GM18861 (cell line): ENCODE measurements around the gene AP1S3.
"Not testable (repeated sequence)": the region's sequence is repeated elsewhere in the genome, so short reads cannot be mapped to it uniquely, and the experiment has no call there.

Experiments used
- ATAC-seq: cut with Tn5 transposase; IDR thresholded peaks from one replicate; pipeline ENCODE4 v1.9.1; 2021; ENCODE audit not compliant: unreplicated experiment

Gene AP1S3

DNA sequence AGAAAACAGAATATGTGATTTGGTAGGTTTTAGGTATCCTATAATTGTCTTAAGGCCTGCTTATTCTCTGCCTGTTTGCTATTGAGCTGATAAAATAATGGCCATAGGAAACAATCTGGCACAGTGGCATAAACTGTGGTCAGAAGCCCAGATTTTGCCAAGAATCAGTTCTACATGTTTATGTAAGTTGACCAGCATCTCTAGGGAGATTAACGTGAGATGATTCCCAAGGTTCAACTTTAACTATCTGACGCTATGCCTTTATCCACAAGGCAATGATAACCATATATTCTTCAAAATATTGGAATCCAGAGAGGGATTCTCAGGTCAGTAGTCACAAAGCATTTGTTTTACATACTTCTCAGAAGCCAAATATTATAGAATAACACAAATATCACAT is 25.6 kb downstream of the AP1S3 start:
- no peak for ATAC-seq

DNA sequence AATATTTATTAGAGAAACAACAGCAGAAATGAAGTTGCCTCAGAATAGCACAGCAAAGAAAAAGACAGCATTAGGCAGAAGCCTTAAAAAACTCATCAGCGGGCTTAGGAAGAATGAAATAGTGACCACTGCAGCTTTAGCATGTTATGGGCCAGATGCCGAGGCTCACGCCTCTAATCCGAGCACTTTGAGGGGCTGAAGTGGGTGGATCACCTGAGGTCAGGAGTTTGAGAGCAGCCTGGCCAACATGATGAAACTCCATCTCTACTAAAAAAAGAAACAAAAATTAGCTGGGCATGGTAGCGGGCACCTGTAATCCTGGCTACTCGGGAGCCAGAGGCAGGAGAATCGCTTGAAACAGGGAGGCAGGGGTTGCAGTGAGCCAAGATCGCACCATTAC is 32.4 kb downstream of the AP1S3 start:
- ATAC-seq = no peak

DNA sequence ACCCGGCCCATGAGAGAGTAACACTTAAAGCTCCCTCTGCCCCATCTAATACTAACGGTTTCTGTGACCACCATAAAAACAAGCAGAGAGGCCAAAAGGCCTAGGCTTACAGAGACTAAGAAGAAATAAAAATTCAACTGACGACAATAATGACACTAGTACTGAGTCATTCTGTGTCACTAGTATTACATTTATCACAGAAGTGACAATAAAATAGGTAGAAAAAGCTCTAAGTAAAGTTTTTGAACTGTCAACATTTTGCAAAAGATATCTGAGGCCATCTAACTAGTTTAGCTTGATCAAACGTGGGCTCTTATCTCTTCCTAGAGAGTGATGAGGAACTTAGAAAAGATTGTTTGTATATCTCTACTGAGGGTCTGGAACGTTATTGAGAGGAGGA is 35.6 kb downstream of the AP1S3 start:
- no peak for ATAC-seq

DNA sequence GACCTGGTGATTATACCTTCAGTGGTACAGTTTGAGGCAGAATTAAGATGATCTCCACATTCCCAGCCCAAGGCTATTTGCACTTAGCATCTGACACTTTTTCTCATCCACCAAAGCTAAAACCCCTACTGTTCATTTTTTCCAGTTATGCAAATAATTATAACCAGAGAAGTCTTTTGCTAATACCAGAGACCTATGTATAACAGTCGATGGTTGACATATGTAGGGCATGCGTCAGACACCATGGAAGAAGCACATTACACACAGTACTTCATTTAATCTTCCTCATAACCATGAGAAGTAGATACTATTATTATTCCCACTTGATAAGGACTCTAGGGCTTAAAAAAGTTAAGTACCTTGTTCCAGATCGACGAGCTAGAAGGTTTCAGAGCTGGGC is 36.5 kb downstream of the AP1S3 start:
- ATAC-seq = no peak

DNA sequence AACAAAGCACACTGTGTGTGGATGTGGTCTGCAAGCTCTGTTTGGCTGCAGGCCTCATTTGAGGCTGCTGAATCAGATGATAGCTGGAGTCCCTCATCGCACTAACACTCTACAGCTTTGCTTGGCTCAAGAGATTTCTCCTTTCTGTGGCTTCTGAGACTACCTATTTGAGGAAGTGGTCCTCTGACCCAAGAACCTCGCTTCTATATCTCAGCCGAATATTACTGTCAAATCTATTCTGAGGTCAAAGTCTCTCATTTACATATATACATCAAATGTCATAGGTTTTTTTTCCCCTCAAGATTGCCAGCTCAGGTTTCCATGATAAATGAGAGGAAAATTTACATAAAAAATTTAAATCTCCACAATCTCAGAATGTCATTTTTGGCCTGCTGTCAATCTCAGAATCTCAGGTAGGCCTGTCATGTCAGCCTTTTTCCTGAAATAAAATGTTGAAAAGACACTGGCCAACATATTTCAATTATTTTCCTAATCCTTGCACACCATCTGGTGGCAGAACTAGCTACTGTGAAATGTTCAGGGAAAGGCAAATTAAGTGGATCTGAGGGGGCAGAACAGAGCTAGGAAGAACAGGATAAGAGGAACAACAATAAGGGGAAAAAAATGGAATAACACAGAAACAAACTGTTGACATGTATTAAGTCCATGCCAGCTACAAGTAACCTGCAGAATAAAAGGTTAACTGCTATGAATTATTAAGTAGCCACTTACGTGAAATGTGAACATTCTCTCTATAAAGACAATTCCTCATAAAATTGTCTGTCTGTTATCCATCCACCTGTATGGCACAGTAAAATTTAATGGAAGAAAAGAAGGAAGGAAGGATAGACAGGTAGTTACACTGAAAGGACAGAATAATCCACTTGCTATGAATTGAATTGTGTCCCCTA is 39.3 kb downstream of the AP1S3 start:
- ATAC-seq = peak; percentile 99

DNA sequence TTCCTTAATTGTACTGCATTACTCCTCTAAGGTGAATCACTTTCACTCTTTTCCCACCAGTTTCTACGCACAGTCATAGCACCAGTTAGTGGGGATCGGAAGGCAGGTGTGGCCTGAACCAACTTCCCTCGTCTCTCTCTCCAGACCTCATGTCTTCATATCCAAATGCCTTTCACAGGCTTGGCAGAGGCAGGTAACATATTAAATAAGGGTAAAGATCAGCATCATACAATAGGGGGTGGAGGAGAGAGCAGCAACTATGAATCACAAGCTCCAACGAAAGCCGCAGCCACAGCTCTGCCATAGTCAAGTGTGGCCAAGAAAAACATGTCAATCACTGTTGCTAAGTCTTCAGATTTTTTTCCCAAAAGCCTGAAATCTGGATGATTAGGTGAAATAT is 40.3 kb downstream of the AP1S3 start:
- no peak for ATAC-seq

DNA sequence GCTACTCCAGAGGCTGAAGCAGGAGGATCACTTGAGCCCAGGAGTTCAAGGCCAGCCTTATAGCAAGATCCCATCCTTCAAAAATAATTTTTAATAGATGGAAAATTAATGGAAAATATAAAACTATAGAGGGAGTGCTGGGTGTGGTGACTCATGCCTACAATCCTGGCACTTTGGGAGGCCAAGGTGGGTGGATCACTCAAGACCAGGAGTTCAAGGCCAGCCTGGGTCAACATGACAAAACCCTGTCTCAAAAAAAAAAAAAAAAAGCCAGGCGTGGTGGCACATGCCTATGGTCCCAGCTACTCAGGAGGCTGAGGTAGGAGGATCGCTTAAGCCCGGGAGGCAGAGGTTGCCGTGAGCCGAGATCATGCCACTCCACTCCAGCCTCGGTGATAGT is 48.0 kb downstream of the AP1S3 start:
- ATAC-seq = no peak

DNA sequence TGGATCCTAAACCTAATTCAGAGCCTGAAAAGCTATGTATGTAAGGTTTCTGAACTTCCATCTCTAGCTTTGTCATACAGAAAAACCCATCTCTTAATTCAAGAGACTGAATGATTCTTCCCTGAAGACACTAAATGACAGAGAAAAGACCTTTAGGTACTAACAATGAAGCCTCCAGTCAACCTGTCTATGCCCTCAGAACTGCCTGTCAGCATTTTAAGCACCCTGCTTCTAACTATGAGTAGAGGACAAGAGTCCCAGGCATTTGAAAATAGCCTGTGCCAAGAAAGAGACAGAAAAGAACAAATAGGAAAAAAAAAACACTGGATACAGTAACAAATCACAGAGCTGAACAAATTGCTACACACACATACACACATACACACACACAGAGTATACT is 48.6 kb downstream of the AP1S3 start:
- no peak for ATAC-seq

DNA sequence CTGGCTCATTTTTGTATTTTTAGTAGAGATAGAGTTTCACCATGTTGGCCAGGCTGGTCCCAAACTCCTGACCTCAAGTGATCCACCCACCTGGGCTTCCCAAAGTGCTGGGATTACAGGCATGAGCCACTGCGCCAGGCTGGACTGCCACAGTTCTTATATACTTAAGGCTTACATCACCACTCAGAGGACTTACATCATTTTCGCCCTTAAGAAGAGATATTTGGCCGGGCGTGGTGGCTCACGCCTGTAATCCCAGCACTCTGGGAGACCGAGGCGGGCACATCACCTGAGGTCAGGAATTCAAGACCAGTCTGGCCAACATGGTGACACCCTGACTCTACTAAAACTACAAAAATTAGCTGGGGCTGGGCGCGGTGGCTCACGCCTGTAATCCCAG is 49.3 kb downstream of the AP1S3 start:
- not testable (repeated sequence) for ATAC-seq

DNA sequence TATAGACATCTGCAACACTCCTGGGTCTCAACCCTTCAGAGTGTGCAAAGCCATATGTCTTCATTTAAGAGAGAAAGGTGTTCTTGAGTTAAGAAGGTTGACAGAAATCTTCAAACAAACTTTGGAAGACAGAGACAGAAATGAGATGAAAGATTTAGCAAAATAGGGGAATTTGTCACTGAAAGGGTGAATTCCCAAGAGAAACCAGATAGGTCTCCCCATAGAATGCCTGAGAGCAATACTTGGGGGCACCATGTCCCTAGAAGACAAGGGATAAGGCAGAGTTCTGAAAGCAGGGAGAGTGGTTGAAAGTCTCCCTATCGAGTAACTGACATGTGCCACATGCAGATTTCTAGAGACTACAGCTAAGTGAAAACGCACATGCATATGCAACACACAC is 50.0 kb downstream of the AP1S3 start:
- no peak for ATAC-seq

DNA sequence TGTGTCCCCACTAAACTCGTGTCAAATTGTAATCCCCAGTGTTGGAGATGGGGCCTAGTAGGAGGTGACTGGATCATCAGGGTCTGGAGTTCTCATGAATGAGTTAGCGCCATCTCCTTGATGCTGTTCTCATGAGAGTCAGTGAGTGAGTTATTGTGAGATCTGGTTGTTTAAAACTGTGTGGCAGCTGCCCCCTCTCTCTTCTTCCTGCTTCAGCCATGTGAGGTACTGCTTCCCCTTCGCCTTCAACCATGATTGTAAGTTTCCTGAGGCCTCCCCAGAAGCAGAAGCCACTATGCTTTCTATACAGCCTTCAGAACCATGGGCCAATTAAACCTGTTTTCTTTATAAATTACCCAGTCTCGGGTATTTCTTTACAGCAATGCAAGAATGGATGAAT is 50.4 kb downstream of the AP1S3 start:
- no peak for ATAC-seq

DNA sequence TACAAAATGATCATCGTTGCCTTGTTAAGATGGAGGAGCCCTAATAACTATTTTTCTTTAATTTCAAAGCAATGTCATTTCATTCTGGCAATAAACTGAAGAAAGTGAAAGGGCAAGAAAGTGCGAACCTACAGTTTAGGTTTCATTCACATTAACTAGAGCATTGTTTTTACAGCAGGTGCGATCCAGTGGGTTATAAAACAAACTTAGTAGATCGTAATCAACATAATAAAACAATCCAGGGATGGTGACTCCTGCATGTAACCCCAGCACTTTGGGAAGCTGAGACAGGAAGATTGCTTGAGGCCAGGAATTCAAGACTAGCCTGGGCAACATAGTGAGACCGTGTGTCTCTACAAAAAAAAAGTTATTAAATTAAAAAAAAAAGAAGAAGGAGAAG is 51.1 kb downstream of the AP1S3 start:
- ATAC-seq = no peak

DNA sequence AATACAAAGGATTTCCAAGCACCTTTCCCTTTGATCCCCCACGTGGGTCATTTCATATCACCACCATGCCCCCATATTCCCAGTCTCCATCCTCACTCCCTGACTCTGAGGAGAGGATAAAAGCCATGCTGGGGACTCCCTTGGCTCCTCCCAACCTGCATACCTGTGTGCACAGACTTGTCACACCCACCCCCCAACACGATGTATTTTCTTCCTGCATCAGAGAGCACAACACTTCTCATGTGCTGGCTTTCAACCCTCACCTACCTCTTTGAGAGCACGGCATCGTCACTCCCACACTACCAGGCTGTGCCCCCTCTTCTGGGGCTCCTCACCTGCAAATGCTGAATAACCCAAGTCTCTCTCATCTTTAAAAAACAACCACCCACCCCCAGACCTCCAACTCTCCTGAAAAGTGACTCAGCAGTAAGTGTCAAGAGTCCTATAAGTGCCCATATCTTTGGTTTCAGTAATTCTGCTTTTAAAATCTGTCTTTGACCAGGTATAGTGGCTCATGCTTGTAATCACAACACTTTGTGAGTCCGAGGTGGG is 53.1 kb downstream of the AP1S3 start:
- no peak for ATAC-seq

DNA sequence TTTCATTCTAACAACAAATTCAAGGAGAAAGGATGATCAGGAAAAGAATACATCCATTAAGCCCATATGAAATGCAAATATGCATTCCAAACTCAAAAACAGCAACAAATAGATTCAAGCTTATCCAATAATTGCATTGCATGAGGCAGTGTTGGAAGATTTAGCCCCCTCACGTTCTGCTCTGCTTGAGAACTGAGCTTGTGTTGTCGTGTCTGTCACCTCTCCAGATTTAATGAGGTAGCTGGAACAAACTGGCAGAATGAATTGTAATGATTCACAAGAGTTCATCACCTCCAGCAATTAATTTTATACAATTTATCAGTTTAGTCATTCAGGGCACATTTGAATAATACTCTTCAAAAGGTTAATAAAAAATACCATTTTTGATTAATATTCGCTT is 54.8 kb downstream of the AP1S3 start:
- no peak for ATAC-seq

DNA sequence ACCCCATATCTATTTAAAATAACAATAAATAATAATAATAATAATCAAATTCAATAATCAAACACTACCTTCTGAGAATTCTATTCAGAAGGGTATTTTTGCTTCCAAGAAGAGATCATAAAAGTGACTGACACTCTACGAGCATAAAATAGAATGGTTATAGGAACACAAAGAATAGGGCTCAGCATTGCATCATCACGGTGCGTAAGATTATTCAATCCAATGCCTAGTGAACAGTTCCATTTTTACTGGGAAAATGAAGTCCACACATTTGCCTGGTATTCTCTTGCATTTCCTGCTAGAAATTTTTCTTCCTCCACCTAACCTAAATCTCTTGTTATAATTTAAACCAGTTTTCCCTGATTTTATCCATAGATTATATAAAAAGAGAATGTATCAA is 55.8 kb downstream of the AP1S3 start:
- no peak for ATAC-seq

DNA sequence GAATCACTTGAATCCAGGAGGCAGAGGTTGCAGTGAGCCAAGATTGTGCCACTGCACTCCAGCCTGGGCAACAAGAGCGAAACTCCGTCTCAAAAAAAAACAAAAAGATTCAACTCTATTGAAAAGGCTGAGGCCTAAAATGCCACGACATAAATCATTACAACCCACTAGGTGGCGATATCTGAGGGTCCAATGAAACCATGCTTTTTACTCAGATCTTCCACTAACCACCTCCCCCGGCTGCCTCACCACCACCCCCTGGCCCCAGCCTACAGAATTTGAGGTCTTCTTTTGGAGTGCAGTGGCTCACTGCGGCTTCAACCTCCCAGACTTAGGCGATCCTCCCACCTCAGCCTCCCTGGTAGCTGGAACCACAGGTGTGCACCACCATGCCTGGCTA is 57.5 kb downstream of the AP1S3 start:
- peak; percentile 64 for ATAC-seq

DNA sequence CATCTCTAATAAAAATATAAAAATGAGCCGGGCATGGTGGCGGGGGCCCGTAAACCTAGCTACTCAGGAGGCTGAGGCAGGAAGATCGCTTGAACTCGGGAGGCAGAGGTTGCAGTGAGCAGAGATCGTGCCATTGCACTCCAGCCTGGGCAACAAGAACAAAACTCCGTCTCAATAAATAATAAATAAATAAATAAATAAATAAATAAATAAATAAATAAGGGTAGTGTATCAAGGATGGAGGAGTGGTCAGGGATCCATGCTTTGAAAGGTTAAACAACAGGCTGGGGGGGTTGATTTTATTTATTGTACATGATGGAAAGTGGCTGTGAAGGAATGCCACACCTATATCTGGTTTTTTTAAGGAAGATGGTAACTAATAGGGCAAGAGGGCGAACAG is 63.2 kb downstream of the AP1S3 start:
- ATAC-seq = no peak

DNA sequence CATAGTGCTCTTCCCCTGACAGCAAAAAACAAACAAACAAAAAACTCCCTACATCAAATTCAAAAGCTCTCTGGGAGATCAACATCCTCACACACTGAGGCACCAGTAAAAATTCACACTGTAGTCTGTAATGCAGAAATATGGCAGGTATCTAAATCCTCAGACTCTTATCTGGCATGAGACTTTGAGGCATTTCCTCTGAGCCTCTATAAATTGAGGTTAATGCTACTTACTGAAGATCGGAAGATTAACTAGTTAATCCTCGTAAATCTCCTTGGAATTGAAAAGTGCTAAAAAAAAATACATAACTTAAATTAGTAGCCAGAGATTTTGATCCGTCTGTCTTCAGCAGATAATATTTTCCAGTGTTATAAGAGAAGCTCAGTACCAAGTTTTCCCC is 65.0 kb downstream of the AP1S3 start:
- ATAC-seq = no peak

DNA sequence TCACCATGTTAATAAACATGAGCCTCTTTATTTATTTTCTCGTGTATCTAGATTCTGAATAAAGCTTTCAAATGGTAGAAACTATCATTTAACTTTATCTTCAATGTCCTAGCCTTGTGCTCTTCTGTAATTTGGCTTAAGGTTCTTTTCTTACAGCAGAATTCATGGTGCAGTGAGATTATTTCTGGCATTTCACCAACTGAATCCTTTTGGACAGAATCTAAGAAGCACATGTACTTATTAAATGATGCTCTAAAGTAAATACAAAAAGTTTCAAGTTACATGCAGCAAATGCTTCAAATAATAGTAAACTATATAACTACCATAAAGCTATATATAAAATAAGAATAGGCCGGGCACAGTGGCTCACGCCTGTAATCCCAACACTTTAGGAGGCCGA is 65.9 kb downstream of the AP1S3 start:
- no peak for ATAC-seq

DNA sequence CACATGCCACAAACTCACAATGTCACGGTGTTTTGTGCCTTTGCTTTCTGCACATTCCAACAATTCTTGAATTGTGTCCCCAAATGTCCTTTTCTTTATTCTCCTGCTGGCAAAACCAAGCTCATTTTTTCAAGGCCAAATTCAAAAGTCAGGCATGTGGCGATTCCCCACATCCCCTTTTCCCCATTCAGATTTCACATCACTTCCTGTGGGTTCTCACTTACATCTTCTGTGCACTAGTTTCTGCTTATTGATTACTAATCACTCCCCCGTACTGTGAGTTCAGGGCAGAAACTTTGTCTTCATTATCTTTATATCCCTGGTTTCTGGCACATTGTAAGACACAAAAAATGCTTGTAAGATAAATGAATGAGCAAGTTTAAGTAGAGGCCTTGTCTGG is 69.2 kb downstream of the AP1S3 start:
- no peak for ATAC-seq

DNA sequence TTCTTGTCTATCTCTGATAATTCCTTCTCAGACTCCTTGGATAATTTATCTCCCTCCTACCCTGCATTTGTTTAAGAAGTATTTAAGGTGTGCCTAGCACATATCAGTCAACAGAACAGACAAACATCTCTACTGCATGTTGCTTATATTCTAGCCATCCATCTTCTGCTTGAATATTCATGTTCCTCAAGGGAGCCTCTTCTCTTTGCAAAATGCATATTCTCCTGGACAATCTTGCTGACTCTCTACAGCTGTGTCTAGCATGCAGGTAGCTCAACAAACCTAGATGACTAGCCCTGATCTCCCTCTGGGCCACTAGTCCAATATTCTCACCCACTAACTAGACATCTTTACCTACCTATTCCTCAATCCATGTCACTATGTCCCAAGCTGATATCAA is 70.0 kb downstream of the AP1S3 start:
- no peak for ATAC-seq

DNA sequence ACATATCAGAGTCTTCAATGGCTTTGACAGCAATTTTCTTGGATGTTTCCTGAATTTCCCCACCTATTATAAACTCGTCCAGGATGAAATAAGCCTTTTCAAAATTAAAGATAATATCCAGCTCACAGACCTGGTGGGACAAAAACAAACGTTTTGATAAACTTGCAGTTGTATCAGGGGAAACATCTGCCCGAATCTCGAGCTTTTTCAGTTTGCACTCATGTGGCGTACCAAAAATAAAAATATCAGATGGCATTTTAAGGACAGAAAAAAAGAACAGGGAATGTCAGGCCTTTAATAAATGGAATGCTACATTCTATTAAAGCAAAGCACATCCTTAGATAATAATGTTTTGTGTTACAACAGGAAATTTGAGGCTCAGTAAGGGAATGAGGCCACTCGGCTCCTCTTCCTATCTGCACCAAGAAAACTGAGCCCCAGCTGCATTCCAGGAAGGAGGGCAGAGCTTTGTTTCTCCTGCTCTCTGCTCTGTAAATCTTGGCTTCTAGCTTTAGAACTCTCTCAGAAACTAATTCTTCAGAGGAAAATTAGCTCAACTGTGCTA is 72.1 kb downstream of the AP1S3 start:
- no peak for ATAC-seq

DNA sequence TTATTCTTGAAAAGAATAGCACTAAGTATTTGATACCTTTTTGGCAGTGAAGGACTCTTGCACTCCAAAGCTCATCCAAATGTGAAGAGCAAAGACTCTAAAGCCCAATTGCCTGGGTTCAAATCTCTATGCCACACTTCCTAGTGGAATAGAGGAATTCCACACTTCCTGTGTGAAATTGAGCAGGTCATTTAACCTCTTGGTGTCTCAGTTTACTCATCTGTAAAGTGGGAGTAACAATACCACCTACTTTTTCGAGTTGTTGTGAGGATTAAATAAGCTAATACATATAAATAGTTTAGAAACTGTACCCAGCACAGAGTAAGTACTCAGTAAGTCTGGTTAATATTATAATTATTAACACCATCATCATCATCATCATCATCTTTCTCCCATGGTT is 72.6 kb downstream of the AP1S3 start:
- no peak for ATAC-seq
